Subcutaneous abdominal adipose tissue (tissue), 5 donors: Measurements from ENCODE around the gene NUP42.

Source experiments
- H3K27ac ChIP-seq: one replicate; pipeline ENCODE4 v1.7.0; 2013; ENCODE audit warnings: low read depth, mild to moderate bottlenecking, inconsistent platforms, low read length, moderate library complexity
- H3K27me3 ChIP-seq, 5 donors: one replicate each; pipeline ENCODE4 v1.7.0; 2013; ENCODE audit warnings: low read length in 5 of 5, inconsistent platforms in 1 of 5; ENCODE audit not compliant: control insufficient read depth in 5 of 5, insufficient read depth in 4 of 5
- H3K36me3 ChIP-seq, 5 donors: one replicate each; pipeline ENCODE4 v1.7.0; 2013; ENCODE audit warnings: low read length in 5 of 5; ENCODE audit not compliant: control insufficient read depth in 5 of 5, insufficient read depth in 5 of 5
- H3K4me1 ChIP-seq, 5 donors: one replicate each; pipeline ENCODE4 v1.7.0; 2013; ENCODE audit warnings: low read length in 5 of 5, mild to moderate bottlenecking in 3 of 5, moderate library complexity in 1 of 5; ENCODE audit not compliant: control insufficient read depth in 5 of 5, insufficient read depth in 5 of 5
- H3K4me3 ChIP-seq, 5 donors: one replicate each; pipeline ENCODE4 v1.7.0; 2013; ENCODE audit warnings: low read length in 5 of 5, low read depth in 1 of 5
- H3K9ac ChIP-seq, 5 donors: one replicate each; pipeline ENCODE4 v1.7.0; 2013; ENCODE audit warnings: low read length in 5 of 5, mild to moderate bottlenecking in 4 of 5, moderate library complexity in 3 of 5
- H3K9me3 ChIP-seq, 5 donors: one replicate each; pipeline ENCODE4 v1.7.0; 2013; ENCODE audit warnings: low read length in 5 of 5; ENCODE audit not compliant: control insufficient read depth in 5 of 5
- donor health status: healthy.
- donor health status: healthy.
- donor health status: healthy.
- donor health status: healthy.
- donor health status: healthy.

Gene NUP42

DNA sequence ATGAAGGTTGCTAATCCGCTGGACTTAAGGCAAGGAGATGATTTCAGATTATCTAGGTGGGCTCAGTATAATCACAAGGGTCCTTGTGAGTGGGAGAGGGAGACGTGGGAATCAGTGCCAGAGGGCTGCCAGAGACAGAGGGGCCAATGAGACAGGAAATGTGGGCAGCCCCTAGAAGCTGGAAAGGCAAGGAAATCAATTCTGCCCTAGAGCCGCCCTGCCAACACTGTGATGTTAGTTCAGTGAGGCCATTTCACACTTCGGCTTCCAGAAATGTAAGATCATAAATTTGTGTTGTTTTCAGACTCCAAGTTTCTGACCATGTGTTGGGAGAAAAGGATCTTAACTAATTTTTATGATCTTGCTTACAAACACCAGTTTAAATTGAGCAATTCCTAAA, 61.1 kb downstream of the NUP42 start:
- peaks cover 2 to 20% (median 12%) of the 10 kb centered on the region in 5 donors for H3K27me3 ChIP-seq
- H3K9me3 ChIP-seq = no peaks in the 10 kb centered on the region
- no peaks in the 10 kb centered on the region for H3K36me3 ChIP-seq
- no peak overlapping the region for H3K9ac ChIP-seq
- H3K27ac ChIP-seq = no peak overlapping the region
- no peak overlapping the region for H3K4me3 ChIP-seq
- H3K4me1 ChIP-seq = peaks cover 0 to 21% (median 11%) of the 10 kb centered on the region in 5 donors

DNA sequence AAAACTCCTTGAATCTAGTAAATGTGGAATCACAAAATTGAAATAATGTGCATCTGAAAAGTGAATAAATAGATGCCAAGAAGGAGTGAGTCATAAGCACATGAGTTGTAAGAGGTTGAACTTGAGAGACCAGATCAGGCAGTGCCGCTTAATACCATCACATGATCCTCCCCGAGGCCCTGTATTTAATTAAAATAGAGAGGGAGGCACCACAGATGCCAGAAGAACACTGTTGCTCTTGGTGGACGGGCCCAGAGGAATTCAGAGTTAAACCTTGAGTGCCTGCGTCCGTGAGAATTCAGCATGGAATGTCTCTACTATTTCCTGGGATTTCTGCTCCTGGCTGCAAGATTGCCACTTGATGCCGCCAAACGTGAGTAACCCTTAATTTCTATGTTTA, 64.7 kb downstream of the NUP42 start, which contains the start of gene GPNMB:
GPNMB (plus strand) TSS at position 221 of the 400 bp plus-strand sequence; CDS start at position 304, 83 bp downstream.
- Histone ChIP-seq H3K4me3 (peak within 1 kb of the TSS; percentile 68 to 80 (median 79)), H3K9ac (peak within 1 kb of the TSS in 4 of 5 donors; percentile 5 to 79 (median 54)), H3K9me3 (peaks cover 0 to 4% (median 0%) of the 10 kb centered on the region in 5 donors), H3K27me3 (peaks cover 4 to 30% (median 18%) of the 10 kb centered on the region in 5 donors), H3K36me3 (peaks cover 0 to 3% (median 0%) of the 10 kb centered on the region in 5 donors), H3K4me1 (peaks cover 0 to 31% (median 14%) of the 10 kb centered on the region in 5 donors), H3K27ac (peak within 1 kb of the TSS; percentile 82)

DNA sequence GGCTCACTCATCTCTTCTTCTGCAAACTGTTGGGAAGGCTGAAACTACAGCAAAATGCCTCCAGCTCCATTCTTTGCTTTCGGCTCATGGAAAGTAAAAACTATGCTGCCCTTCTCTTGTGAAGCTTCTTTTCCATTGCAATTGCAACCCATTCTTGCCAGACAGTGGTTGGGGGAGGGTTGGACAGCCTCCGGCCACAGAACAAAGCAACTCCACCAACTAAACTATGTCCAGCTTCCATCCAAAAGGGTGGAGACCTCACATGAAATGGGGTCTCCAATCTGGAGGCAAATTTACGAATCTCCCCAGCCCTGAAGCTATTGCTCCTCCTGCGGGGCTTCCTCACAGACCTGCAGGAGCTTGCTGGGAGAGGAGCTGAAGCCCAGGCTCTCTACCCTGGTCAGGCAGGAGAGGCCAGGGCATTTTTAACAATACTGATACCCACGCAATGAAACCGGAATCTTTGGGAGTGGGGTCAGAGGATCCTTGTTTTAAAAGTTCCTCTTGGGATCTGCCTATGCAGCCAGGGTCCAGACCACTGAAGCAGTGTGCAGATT, 65.3 kb downstream of the NUP42 start:
- Histone ChIP-seq H3K36me3 (peaks cover 0 to 3% (median 0%) of the 10 kb centered on the region in 5 donors), H3K9me3 (peaks cover 0 to 8% (median 0%) of the 10 kb centered on the region in 5 donors), H3K4me3 (peak overlapping the region; percentile 68 to 80 (median 79)), H3K9ac (peak overlapping the region in 4 of 5 donors; percentile 5 to 79 (median 54)), H3K27me3 (peaks cover 4 to 29% (median 18%) of the 10 kb centered on the region in 5 donors), H3K4me1 (peaks cover 0 to 31% (median 14%) of the 10 kb centered on the region in 5 donors), H3K27ac (peak overlapping the region; percentile 82)

DNA sequence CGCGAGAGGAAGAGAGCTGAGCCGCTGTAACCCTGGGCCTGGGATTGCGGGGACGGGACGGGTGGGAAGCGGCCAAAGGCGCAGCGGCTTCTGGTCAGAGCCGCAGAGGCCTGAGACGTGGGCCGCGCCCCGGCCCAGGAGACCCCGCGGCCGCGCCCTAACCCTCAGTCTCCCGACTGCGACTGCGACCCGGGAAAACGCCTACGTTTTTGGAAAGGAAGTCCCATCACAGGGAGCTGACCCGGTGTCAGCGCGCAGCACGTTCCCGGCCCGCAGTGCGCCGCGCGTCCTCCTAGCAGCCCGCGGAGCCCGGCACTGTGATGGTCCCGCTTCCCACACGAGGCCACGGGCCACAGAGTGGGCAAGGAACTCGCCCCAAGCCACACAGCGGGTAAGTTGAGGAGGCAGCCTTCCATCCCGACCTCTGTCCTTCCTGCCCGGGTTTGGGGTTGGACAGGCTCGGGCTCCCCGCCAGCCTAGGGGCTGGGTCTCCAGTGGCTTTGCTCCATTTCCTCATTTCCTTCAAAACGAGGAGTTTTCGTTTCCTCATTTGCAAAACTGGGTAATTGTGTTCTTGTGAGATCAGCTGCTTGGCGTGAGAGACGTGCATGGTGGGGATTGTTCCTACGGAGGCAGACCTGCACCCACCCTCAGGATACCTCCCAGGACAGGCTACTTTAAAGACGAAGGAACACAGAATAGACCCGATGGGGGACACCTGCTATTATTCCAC, 65.9 kb downstream of the NUP42 start:
- Histone ChIP-seq H3K27ac (peak overlapping the region; percentile 82), H3K9me3 (peaks cover 0 to 8% (median 0%) of the 10 kb centered on the region in 5 donors), H3K4me1 (peaks cover 0 to 30% (median 14%) of the 10 kb centered on the region in 5 donors), H3K36me3 (peaks cover 0 to 3% (median 0%) of the 10 kb centered on the region in 5 donors), H3K27me3 (peaks cover 4 to 26% (median 18%) of the 10 kb centered on the region in 5 donors), H3K9ac (peak overlapping the region; percentile 7 to 79 (median 40)), H3K4me3 (peak overlapping the region; percentile 68 to 80 (median 79))

DNA sequence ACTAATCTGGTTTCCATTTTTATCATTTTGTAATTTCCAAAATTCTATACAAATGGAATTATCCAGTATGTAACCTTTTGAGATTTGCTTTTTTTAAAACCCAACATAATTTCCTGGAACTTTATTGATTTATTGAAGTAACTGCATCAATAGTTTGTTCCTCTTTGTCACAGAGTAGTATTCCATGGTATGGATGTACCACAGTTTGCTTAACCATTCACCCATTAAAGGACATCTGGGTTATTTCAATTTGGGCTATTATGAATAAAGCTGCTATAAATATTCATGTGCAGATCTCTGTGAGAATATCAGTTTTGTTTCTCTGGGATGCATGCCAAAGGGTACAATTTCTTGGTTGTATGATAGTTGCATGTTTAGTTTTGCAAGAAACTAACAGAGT, 67.6 kb downstream of the NUP42 start:
- peaks cover 0 to 27% (median 14%) of the 10 kb centered on the region in 5 donors for H3K4me1 ChIP-seq
- H3K9me3 ChIP-seq = peaks cover 0 to 8% (median 0%) of the 10 kb centered on the region in 5 donors
- H3K36me3 ChIP-seq = peaks cover 0 to 9% (median 3%) of the 10 kb centered on the region in 5 donors
- peaks cover 4 to 23% (median 18%) of the 10 kb centered on the region in 5 donors for H3K27me3 ChIP-seq
- no peak overlapping the region for H3K9ac ChIP-seq
- no peak overlapping the region for H3K27ac ChIP-seq
- no peak overlapping the region for H3K4me3 ChIP-seq
